Lung microvascular endothelial cell (primary cell): ENCODE data around the gene RNF224. TPM values are rescaled to one million over a fixed set of nuclear protein-coding genes. Genes with fewer than 3 reads are reported as not detected.

Experiments
- DNase-seq, 2 donors: peaks; one replicate each; pipeline versions ENCODE4 v3.0.0 to v3.0.0-alpha.2; 2010; ENCODE audit warnings: low read depth in 2 of 2
- total RNA-seq: library from RNA; depleted of rRNA; stranded (reverse); fragments of >200 nt; gene quantifications from 2 replicates; pipeline ENCODE4 v1.2.1, GENCODE V29; 2014

The RNF224 gene
- total RNA-seq, result under 0.01 TPM in 1 of 2 replicates, not detected in the other

DNA sequence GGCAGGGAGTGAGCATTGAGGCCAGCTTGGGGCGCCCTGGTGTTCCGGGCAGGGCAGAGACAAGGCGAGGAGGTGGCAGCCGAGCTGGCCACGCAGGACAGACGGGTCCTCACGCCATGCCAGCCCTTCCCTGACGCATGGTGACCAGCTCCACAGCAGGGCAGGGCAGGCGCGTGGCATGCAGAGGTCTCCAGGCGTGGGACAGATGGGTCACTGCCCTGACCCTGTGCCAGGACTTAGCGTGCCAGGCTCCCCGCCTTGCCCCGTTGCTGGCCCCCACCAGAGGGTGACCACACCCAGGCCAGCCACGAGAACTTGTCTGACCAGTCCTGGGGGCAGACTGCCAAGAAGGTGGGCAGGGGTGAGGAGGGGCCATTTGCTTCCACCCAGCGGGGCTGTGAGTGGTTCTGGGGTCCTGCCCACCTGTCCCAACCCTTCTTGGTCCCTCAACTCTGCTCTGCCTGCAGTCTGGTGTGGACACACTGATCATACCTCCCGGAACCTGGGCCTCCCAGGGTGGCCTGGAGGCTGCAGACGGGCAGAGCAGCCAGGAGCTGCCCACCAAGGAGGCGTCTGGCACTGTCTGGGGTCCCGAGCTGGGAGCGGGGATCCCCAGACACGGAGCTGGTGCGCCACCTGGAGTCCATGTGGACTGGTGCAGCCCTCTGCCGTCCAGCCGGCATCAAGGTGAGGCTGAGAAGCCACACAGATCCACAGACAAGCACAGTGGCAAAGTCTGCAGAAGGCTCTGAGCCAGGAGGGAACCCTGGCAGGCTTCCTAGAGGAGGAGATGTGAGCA lies at the start of gene RNF224:
TSS of gene RNF224 (plus strand) at position 449 of the 799 bp plus-strand sequence. CDS start 834 bp downstream, outside the sequence.
- peak; percentile 75 to 86 for DNase-seq

GRCh38 chr9:137178201-137178938 lies 48.9 kb upstream of the RNF224 start:
- peak in 1 of 2 donors; percentile 22 for DNase-seq

DNA sequence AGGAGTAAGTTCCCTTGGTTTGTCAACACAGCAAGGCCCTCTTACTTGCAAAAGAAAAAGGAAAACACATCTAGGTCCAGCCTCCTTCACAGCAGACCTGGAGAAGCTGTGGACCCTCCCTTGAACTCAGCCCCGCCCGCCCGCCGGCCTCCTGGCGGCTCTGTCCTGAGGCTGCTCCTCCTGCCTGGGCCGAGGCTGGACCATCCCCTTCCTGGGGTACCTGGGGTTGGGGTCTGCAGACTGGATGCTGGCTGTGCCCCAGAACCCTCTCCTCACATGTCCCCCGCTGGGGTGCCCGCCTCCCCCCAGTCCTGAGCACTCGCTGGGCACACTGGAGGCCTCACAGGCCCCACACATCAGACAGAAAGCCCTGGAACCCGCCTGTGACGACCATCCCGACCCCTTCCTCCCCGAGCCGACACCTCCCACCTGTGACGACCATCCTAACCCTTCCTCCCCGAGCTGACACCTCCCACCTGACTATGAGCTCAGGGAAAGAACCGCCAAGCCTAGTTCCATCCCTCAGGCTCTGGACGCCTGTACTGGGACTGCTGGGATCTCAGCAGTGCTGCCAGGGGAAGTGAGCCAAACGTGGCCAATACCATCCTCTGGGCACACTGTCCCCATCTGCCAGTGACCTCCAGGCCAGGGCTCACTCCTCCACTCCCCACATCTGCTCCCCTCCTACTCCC lies 48.2 kb upstream of the RNF224 start:
- DNase-seq, result no peak

GRCh38 chr9:137179761-137180160 lies 47.5 kb upstream of the RNF224 start:
- no peak for DNase-seq

- no peak for DNase-seq
Measured at GRCh38 chr9:137180491-137180890, 46.8 kb upstream of the RNF224 start.

DNA sequence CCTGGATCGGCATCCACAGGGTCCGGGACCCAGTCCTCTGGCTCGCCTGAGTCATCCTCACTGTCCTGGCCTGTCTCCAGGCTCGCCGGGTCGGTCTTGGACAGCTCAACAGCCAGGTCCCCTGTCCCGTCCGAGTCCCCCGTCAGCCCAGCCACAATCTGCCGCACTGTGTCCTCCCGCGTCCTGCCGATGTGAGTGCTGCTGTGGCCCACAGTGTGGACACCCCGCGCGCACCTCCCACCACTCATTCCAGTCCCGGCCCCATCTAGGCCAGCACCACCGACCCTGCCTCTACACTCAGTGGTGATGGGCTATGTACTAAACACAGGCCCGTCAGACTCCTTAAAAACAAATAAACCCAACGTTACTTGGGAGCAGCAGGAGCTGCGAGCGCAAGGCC lies 45.6 kb upstream of the RNF224 start:
- no peak for DNase-seq

DNA sequence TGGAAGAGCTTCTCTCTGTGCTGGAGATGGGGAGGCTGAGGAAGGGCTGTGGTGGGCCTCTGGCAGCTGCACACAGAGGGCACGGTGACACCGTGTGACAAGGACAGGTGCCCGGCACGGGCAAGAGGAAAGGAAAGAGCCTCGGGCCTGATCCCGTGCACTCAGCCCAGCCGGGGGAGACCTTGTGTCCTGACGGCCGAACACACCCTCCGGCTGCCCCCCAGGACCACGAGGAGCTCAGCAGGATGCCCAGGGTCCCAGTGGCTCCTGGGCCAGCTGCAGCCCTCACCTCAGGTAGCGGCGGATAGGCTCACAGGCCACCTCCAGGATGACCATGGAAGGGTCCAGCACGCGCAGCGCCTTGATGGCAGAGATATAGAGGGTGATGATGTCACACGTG lies 44.5 kb upstream of the RNF224 start:
- no peak for DNase-seq

DNA sequence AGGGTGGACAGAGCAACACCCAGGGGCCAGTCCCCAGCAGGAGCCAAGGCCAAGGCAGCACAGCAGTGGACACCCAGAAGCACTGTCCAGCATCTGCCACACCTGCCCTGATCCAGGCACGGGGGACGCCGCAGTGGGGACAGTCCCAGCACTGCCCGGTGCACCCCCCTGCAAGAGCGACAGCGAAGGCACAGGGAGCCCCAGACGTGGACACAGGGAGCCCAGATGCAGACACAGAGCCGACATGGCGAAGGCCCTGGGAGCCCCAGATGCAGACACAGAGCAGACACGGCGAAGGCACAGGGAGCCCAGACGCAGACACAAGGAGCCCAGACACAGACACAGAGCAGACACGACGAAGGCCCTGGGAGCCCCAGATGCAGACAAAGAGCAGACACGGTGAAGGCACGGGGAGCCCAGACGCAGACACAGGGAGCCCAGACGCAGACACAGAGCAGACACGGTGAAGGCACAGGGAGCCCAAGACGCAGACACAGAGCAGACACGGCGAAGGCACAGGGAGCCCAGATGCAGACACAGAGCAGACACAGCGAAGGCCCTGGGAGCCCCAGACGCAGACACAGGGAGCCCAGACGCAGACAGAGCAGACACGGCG lies 43.2 kb upstream of the RNF224 start:
- no peak for DNase-seq

DNA sequence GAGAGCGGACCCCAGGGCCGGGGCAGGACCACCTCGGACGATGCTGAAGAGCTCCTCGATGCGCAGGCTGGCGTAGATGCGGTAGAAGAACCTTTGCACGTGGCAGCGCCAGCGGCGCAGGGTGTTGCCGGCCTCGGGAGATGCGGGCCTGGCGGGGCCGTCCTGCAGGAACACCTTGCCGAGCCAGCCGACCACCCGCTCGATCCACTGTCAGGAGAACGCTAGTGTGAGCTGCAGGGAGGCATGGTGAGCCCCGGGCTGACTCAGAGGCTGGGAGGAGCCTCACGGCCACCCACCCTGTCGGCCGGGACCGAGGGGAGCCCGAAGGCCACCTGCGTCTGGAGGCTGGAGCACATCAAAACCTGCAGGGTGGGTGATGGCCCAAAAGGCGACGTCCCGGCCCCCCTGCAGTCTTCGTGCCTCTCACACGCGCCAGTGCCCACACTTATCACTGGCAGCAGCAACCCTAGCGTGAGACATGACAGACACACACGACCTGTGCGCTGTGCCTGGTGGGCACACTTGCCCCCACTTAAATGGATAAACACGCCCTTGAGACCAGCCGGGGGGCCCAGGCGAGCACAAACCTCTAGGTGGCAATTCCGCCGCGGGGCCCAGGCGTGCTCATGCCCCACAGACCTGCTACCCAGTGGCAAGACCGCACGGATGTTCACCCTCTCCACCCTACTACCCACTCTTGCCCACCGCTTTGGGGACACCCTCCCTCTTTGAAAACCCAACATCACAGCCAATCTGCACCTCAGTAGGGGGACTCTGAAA lies 42.2 kb upstream of the RNF224 start:
- no peak for DNase-seq

- no peak for DNase-seq
Measured at GRCh38 chr9:137185921-137186320, 41.4 kb upstream of the RNF224 start.

DNA sequence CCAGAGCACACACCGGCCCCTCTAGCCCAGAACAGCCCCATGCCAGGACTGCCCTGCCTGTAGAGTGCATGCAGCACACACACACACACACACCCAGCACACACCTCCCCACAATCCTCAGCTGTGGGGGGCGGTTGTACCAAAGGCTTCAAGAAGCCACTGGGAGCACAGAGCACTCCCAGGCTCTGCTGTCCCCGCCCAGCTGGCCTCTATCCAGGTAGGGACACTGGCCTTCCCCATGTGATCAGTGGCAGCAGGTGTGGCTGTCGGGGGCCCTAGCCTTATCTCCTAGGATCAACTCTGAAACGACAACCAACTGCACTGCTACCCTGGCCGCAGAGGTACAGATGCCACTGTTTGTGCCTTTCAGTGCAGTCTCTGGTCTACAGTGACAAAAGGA lies 40.9 kb upstream of the RNF224 start:
- no peak for DNase-seq

GRCh38 chr9:137187386-137187785 lies 39.9 kb upstream of the RNF224 start:
- DNase-seq, result no peak

GRCh38 chr9:137188086-137188489 lies 39.2 kb upstream of the RNF224 start:
- no peak for DNase-seq

DNA sequence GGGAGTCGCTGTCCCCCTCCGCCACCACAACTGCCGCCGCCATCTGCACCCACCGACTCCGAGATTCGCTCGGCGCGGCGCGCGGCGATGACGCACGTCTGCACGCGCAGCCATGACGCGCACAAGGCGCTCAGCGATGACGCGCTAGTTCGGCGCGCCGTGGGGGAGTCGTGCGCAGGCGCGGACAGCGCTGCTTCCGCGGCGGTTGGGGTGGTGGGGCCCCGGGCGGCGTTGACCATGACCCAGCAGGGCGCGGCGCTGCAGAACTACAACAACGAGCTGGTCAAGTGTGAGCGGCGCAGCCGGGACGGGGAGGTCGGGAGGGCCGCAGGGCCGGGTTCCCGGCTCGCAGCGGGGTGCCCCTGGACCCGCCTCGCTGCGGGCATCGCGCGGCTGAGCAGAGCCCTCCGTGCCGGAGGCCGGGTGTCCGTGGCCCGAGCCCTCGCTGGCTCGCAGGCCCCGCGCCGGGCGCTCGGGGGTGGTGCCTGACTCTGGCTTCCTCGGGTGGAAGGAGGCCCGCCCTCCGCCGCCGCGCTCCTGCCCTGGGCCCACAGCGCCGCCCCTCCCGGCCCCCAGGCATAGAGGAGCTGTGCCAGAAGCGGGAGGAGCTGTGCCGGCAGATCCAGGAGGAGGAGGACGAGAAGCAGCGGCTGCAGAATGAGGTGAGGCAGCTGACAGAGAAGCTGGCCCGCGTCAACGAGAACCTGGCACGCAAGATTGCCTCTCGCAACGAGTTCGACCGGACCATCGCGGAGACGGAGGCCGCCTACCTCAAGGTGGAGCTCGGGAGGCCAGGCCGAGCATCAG lies 38.6 kb upstream of the RNF224 start, which contains the start of the genes ANAPC2 and SSNA1:
TSS of gene ANAPC2 (minus strand) at position 71 of the 807 bp plus-strand sequence. CDS start at position 43, 28 bp downstream.
TSS of gene SSNA1 (plus strand) at position 187 of the 807 bp plus-strand sequence. CDS start at position 238, 51 bp downstream.
- peak; percentile 96 to 97 for DNase-seq

- DNase-seq, result no peak
Measured at GRCh38 chr9:137189297-137190295, 37.7 kb upstream of the RNF224 start.

DNA sequence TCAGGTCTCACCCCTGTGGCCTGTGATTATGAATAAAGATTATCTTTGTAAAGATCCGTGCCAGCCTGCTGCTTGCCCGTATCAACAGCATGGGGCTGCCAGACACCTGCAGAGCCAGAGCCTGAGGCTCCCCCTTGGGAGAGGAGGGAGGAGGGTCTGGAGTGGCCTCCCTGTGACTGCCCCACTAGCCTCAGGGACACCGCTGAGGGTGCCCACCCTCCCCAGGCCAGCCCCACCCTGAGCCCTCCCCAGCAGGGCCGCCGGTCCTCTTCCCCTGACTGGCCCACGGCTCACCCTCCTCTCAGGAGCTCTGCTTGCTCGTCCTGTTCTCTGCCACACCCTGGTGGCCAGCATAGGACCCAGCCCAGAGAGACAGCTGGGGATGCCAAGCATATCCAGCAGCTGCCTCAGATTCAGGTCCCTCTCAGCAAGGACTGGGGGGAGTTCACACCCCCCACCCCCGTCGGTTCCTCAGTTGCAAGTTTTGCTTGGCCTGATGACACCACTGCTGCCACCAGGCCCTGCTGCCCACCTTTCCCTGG lies 36.9 kb upstream of the RNF224 start:
- DNase-seq, result no peak

GRCh38 chr9:137191245-137191644 lies 36.1 kb upstream of the RNF224 start:
- no peak for DNase-seq
